Muscle of leg (tissue), 11 donors: ENCODE measurements around the gene H6PD. TPM values are rescaled to one million over a fixed set of nuclear protein-coding genes. Genes with fewer than 3 reads are reported as not detected.
"Not testable (repeated sequence)": the region's sequence is repeated elsewhere in the genome, so short reads cannot be mapped to it uniquely, and the experiment has no call there.

Experiments
- DNase-seq: peaks from one replicate; pipeline ENCODE4 v3.0.0; 2013
- H3K27ac ChIP-seq: one replicate; pipeline ENCODE4 v1.5.1; 2013; ENCODE audit warnings: mild to moderate bottlenecking, low read length, control low read depth
- H3K27me3 ChIP-seq: one replicate; pipeline ENCODE4 v1.6.1; 2013; ENCODE audit warnings: low read length; ENCODE audit not compliant: control insufficient read depth, insufficient read depth
- H3K36me3 ChIP-seq: one replicate; pipeline ENCODE4 v1.6.1; 2013; ENCODE audit warnings: low read length; ENCODE audit not compliant: control insufficient read depth, insufficient read depth
- H3K4me1 ChIP-seq: one replicate; pipeline ENCODE4 v1.6.1; 2013; ENCODE audit warnings: low read length; ENCODE audit not compliant: control insufficient read depth, insufficient read depth
- H3K4me3 ChIP-seq: one replicate; pipeline ENCODE4 v1.5.1; 2013; ENCODE audit warnings: low read length, control low read depth
- H3K9me3 ChIP-seq: replicated peaks from 2 replicates; pipeline ENCODE4 v1.6.1; 2013; ENCODE audit warnings: low read depth, low read length; ENCODE audit not compliant: control insufficient read depth
- WGBS: methylation state at CpG from one replicate; pipeline ENCODE4 v1.1.5; 2013; ENCODE audit warnings: missing lambda C conversion rate; ENCODE audit not compliant: insufficient coverage; 5-methylcytosine and 5-hydroxymethylcytosine counted together
- polyA plus RNA-seq, 8 donors: library from polyadenylated mRNA; unstranded; fragments of 120-200 nt; gene quantifications; one replicate each; pipeline versions ENCODE4 v1.2.1 to v1.2.3, GENCODE V29; 2013; ENCODE audit warnings: inconsistent platforms in 1 of 8, low replicate concordance in 1 of 8; ENCODE audit not compliant: insufficient read length in 8 of 8, insufficient read depth in 1 of 8
- total RNA-seq: library from RNA; stranded (reverse); fragments of 120-200 nt; gene quantifications from one replicate; pipeline ENCODE4 v1.2.4, GENCODE V29; 2013

H6PD gene
- total and polyA plus RNA-seq, 9 donors, result 24.1 to 49.1 (median 36.5) TPM

DNA sequence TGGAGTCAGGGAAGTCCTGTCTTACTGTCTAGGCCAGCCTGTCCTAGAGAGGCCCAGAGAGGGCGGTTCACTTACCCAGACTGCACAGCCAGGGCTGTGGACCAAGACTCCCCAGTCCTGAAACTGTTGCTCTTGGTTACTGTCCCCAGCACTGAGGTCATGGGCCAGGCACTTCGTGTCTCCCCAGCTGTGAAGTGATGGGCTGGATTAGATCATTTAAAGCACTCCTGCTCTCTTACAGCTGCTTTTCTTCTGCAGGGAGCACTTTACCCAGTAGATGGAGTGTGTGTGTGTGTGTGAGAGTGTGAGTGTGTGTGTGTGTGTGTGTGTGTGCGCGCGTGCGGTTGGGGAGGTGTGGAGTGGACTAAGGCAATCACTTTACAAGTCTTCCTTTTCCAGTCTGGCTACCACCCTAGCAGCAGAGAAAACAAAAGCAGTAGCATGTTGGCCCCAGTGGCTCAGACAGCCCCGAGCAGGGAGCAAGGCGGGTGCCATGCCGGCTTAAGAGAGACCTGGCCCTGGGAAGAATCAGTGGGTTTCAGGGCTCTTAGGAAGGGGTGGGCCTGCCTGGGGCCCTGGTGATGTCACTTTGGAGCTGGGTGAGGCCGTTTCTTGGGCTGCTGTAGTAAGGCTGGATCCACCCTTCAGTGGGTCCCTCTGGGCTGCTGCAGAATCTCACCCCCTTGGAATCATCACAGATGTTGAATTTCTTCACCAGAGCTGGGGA is 60.5 kb downstream of the H6PD start:
- no peaks in the 10 kb centered on the region for H3K9me3 ChIP-seq
- H3K36me3 ChIP-seq, result no peaks in the 10 kb centered on the region
- peak; percentile 91 for DNase-seq
- peak overlapping the region; percentile 48 for H3K4me3 ChIP-seq
- peak overlapping the region; percentile 71 for H3K27ac ChIP-seq
- 31% methylated on average over 4 of the region's 10 CpGs for WGBS
- H3K27me3 ChIP-seq, result peaks cover 29% of the 10 kb centered on the region
- H3K4me1 ChIP-seq, result peaks cover 31% of the 10 kb centered on the region

GRCh38 chr1:9295884-9296283 is 61.3 kb downstream of the H6PD start:
- Histone ChIP-seq H3K9me3 (no peaks in the 10 kb centered on the region), H3K27me3 (peaks cover 29% of the 10 kb centered on the region), H3K27ac (peak overlapping the region; percentile 71), H3K4me3 (no peak overlapping the region), H3K4me1 (peaks cover 31% of the 10 kb centered on the region), H3K36me3 (peaks cover 7% of the 10 kb centered on the region)
- no peak for DNase-seq
- 82% methylated on average over 7 of the region's 9 CpGs for WGBS

DNA sequence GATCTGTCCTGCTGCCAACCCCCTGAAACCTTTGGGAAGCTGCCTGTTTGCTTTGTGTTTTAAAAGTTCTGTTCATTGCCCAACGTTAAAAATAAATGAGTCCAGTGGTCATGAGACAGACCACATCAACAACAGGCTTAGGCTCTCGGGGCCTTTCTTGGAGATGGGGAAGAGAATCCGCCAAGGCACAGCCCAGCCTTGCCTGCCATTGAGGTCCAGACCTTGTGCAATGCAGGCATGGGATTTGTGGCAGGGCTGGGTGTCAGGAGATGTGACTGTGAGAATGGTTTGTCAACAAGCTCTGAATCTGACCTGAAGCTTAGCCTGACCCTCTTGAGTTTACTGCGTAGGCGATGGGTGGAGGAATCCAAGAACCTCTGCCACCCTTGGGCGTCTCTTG is 62.3 kb downstream of the H6PD start:
- no peak for DNase-seq
- Histone ChIP-seq H3K27ac (no peak overlapping the region), H3K9me3 (no peaks in the 10 kb centered on the region), H3K36me3 (peaks cover 7% of the 10 kb centered on the region), H3K4me1 (peaks cover 26% of the 10 kb centered on the region), H3K4me3 (no peak overlapping the region), H3K27me3 (peaks cover 26% of the 10 kb centered on the region)
- 88% methylated on average over 5 of the region's 6 CpGs for WGBS

DNA sequence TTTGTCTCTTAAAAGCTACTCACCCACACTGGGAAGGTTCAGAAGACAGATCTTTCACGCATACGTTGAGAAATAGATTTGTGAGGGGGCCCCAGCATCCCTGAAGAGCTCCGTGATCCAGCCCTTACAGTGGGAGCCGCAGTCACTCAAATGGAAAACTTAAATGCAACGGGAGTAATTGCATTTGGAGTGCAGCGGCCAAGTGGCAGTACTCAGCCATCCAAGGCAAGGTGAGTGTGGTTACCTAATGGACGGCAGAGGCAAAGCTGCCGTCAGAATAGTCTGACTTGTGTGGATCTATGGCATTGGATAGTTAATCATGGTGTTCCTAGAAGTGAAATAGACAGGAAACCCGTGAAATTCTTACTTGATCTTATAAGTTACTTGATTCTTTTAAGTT is 63.3 kb downstream of the H6PD start:
- DNase-seq, result no peak
- peaks cover 27% of the 10 kb centered on the region for H3K4me1 ChIP-seq
- no peak overlapping the region for H3K27ac ChIP-seq
- peaks cover 27% of the 10 kb centered on the region for H3K27me3 ChIP-seq
- no peak overlapping the region for H3K4me3 ChIP-seq
- H3K9me3 ChIP-seq, result no peaks in the 10 kb centered on the region
- H3K36me3 ChIP-seq, result peaks cover 7% of the 10 kb centered on the region
- 77% methylated on average over 4 of the region's 9 CpGs for WGBS

GRCh38 chr1:9298282-9298681 is 63.7 kb downstream of the H6PD start:
- peaks cover 7% of the 10 kb centered on the region for H3K36me3 ChIP-seq
- H3K27ac ChIP-seq, result no peak overlapping the region
- no peak for DNase-seq
- no peaks in the 10 kb centered on the region for H3K9me3 ChIP-seq
- no CpG with 5 or more reads among the region's 3 CpGs for WGBS
- peaks cover 31% of the 10 kb centered on the region for H3K4me1 ChIP-seq
- peaks cover 28% of the 10 kb centered on the region for H3K27me3 ChIP-seq
- no peak overlapping the region for H3K4me3 ChIP-seq

DNA sequence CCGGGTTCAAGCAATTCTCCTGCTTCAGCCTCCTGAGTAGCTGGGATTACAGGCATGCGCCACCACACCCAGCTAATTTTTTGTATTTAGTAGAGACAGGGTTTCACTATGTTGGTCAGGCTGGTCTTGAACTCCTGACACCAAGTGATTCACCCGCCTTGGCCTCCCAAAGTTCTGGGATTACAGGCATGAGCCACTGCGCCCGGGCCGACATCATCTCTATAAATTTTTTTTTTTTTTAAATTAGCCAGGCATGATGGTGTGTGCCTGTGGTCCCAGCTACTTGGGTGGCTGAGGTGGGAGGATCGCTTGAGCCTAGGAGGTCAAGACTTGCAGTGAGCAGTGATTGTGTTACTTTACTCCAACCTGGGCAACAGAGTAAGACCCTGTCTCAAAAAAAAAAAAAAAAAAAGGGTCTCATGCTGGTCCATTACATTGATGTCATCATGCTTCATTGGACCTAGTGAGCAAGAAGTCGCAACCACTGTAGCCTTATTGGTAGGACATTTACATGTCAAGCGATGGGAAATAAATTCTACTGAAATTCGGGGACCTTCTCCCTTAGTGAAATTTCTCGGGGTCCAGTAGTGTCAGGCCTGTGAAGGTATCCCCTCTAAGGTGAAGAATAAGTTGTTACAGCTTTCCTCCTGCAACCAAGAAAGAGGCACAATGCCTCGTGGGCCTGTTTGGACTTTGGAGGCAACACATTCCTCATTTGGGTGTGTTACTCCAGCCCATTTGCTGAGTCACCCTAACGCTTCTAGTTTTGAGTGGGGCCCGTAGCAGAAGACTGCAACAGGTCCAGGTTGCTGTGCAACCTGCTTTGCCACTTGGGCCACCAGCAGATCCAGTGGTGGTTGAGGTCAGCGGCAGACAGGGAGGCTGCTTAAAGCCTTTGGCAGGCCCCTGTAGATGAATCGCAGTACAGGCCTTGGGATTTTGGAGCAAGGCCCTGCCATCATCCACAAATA is 65.3 kb downstream of the H6PD start:
- H3K4me3 ChIP-seq, H3K9me3 ChIP-seq, DNase-seq, H3K27ac ChIP-seq, H3K36me3 ChIP-seq: not testable (repeated sequence)
- Histone ChIP-seq H3K4me1 (peaks cover 24% of the 10 kb centered on the region), H3K27me3 (peaks cover 14% of the 10 kb centered on the region)
- WGBS, result 84% methylated on average over 8 of the region's 16 CpGs

DNA sequence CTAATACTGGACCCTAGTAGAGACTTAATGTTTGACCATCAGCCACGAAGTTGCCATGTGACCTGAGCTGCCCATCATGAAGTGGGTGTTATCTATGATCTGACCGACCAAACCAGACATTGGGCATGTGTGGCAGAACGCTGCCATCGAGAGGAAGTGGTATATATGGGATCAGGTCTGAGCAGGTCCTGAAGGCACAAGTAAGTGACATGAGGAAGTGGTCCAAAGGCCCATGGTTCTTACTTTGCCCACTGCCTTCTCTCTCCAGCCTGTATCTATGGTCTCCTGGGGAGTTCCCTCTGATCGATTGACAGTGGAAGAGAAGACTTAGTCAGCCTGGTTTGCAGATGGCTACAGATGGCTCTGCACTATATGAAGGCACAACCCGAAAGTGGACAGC is 66.0 kb downstream of the H6PD start:
- Histone ChIP-seq H3K36me3 (peaks cover 7% of the 10 kb centered on the region), H3K27ac (no peak overlapping the region), H3K27me3 (peaks cover 8% of the 10 kb centered on the region), H3K4me1 (peaks cover 17% of the 10 kb centered on the region), H3K9me3 (no peaks in the 10 kb centered on the region), H3K4me3 (no peak overlapping the region)
- no peak for DNase-seq
- 89% methylated on average over 4 of the region's 6 CpGs for WGBS

DNA sequence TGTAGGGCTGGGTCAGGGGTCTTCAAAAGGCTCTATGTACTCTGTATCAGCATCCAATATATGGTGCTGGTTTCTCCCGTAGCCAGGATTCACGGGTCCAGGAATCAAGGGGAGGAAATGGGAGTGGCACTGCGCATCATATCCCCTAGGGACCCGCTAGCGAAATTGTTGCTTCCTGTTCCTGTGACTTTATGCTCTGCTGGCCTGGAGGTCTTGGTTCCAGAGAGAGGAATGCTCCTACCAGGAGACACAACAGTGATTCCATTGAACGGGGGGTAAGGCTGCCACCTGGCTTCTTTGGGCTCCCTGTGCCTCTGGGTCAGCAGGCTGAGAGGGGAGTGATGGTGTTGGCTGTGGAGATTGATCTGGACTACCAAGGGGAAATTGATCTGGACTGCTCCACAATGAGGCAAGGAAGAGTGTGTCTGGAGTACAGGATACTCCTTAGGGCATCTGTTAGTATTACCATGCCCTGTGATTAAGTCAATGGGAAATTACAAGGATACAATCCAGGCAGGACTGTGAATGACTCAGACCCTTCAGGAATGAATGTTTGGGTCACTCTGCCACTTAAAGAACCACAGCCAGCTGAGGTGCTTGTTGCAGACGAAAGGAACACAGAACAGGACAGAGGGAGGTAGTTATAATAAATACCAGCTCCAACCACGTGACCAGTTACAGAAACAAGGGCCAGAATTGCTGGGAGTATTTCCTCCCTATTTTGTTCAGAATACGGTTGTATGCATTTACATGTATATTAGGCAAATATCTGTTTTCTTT is 68.4 kb downstream of the H6PD start:
- Histone ChIP-seq H3K27me3 (peaks cover 6% of the 10 kb centered on the region), H3K4me3 (no peak overlapping the region), H3K36me3 (peaks cover 7% of the 10 kb centered on the region), H3K9me3 (no peaks in the 10 kb centered on the region), H3K4me1 (peaks cover 19% of the 10 kb centered on the region), H3K27ac (peak overlapping the region; percentile 76)
- DNase-seq, result peak; percentile 74
- 47% methylated on average over 5 of the region's 9 CpGs for WGBS

DNA sequence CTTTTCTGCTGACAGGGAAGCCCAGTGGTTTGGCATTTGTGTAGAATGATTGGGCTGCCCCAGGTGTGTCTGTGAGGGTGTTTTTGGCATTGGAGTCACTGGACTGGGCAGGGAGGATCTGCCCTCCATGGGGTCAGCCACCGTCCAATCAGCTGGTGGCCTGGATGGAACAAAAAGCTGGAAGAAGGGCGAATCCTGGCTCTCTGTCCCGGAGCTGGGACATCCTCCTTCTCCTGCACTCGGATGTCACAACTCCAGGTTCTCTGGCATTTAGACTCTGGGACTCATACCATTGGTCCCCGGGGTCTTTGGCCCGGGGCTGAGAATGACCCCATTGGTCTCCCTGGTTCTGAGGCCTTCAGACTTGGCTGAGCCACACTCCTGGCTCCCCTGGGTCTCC is 69.3 kb downstream of the H6PD start:
- peaks cover 20% of the 10 kb centered on the region for H3K4me1 ChIP-seq
- H3K27ac ChIP-seq, result no peak overlapping the region
- H3K9me3 ChIP-seq, result no peaks in the 10 kb centered on the region
- H3K4me3 ChIP-seq, result no peak overlapping the region
- peaks cover 7% of the 10 kb centered on the region for H3K36me3 ChIP-seq
- peaks cover 6% of the 10 kb centered on the region for H3K27me3 ChIP-seq
- 77% methylated on average over 6 of the region's 6 CpGs for WGBS
- no peak for DNase-seq

DNA sequence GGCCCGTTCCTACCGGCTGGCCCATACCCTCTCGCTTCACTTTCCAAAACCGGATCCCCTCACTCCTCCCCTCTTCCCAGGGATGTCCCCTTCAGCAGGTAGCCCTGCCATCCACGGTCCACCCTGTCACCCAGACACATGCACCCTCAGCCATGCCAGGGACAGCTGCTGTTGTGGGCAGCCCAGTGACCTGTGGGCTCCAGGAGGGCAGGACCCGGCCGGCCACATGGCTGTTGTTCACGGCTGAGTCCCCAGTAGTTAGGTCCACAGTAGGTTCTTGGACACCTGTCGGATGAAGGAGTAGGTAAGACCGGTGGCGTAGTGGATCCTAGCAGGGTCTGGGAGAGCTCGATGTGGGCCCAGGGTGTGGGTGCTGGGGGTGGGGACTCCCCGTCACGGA is 70.6 kb downstream of the H6PD start:
- no peak for DNase-seq
- Histone ChIP-seq H3K4me3 (no peak overlapping the region), H3K27me3 (peaks cover 6% of the 10 kb centered on the region), H3K4me1 (peaks cover 20% of the 10 kb centered on the region), H3K27ac (no peak overlapping the region), H3K36me3 (peaks cover 7% of the 10 kb centered on the region), H3K9me3 (no peaks in the 10 kb centered on the region)
- WGBS, result 79% methylated on average over 12 of the region's 14 CpGs
